Activated T-cell treated with anti-CD3 and anti-CD28 coated beads for 48 hours (primary cell): ENCODE measurements around the gene MKS1.

Source experiments
- DNase-seq: peaks from one replicate; pipeline ENCODE4 v3.0.0-alpha.2; 2020; ENCODE audit warnings: low read depth

Gene MKS1

GRCh38 chr17:58200024-58200633 lies 18.9 kb downstream of the MKS1 start:
- peak; percentile 59 for DNase-seq

GRCh38 chr17:58196610-58197009 lies 22.4 kb downstream of the MKS1 start:
- no peak for DNase-seq

- no peak for DNase-seq
Observed at GRCh38 chr17:58195518-58196123, 23.4 kb downstream of the MKS1 start.

GRCh38 chr17:58193641-58194255 lies 25.3 kb downstream of the MKS1 start:
- no peak for DNase-seq

- DNase-seq = no peak
Observed at GRCh38 chr17:58192612-58193011, 26.4 kb downstream of the MKS1 start, which contains the start of gene EPX. Gene EPX, plus strand, starts transcription at chr17:58192726. Its CDS starts 121 bp downstream, at chr17:58192847.

- no peak for DNase-seq
Observed at GRCh38 chr17:58191241-58191896, 27.7 kb downstream of the MKS1 start.

- no peak for DNase-seq
Observed at GRCh38 chr17:58189436-58190146, 29.5 kb downstream of the MKS1 start.

- DNase-seq = no peak
Observed at GRCh38 chr17:58187675-58188074, 31.4 kb downstream of the MKS1 start.

- DNase-seq = no peak
Observed at GRCh38 chr17:58187063-58187462, 32.0 kb downstream of the MKS1 start.

- DNase-seq = no peak
Observed at GRCh38 chr17:58186591-58186990, 32.5 kb downstream of the MKS1 start.

GRCh38 chr17:58184986-58185761 lies 33.9 kb downstream of the MKS1 start:
- no peak for DNase-seq

GRCh38 chr17:58184308-58184985 lies 34.6 kb downstream of the MKS1 start:
- DNase-seq = no peak

- no peak for DNase-seq
Observed at GRCh38 chr17:58183514-58183913, 35.5 kb downstream of the MKS1 start.

GRCh38 chr17:58181796-58182195 lies 37.3 kb downstream of the MKS1 start:
- no peak for DNase-seq

- DNase-seq = no peak
Observed at GRCh38 chr17:58176200-58176599, 42.9 kb downstream of the MKS1 start.

- DNase-seq = no peak
Observed at GRCh38 chr17:58174871-58175270, 44.2 kb downstream of the MKS1 start.

GRCh38 chr17:58172369-58173071 lies 46.5 kb downstream of the MKS1 start:
- no peak for DNase-seq

GRCh38 chr17:58170622-58171021 lies 48.4 kb downstream of the MKS1 start:
- no peak for DNase-seq

- DNase-seq = no peak
Observed at GRCh38 chr17:58166682-58167081, 52.4 kb downstream of the MKS1 start, which contains the start of gene OR4D2. Gene OR4D2, plus strand, starts transcription at chr17:58166982. Its CDS starts 2,674 bp downstream, at chr17:58169656.

GRCh38 chr17:58165981-58166380 lies 53.1 kb downstream of the MKS1 start:
- no peak for DNase-seq
